ENCODE data around the gene PDGFA. TPM values are rescaled to one million over a fixed set of nuclear protein-coding genes. Genes with fewer than 3 reads are reported as not detected.

PDGFA gene
- 114 to 131 TPM (median 129 TPM) in 3 replicates for total RNA-seq (2021)
- percentile 87 among the genes with signal in this experiment for Bru-seq, nascent RNA
- long read RNA-seq, experiment 1, partial matches to known transcripts: 0 of 2 reads
- long read RNA-seq, experiment 1, other reads (novel, unspliced or antisense): 1 of 2 reads
- long read RNA-seq, experiment 2, transcript PDGFA-203 (6 exons, 2,305 nt): major isoform, 9 of 51 reads
- long read RNA-seq, experiment 2, partial matches to known transcripts: 4 of 51 reads
- long read RNA-seq, experiment 2, other reads (novel, unspliced or antisense): 38 of 51 reads
- long read RNA-seq, experiment 3, partial matches to known transcripts: 0 of 2 reads
- long read RNA-seq, experiment 3, other reads (novel, unspliced or antisense): 1 of 2 reads

GRCh38 chr7:519484-520390, at the start of gene PDGFA:
TSS of gene PDGFA (minus strand) at chr7:519846. CDS start at chr7:519001, 845 bp downstream.
- no peak within 1 kb of the TSS for H3K27ac Mint-ChIP-seq
- ChIA-PET POLR2A (no interaction called here), CTCF (interaction anchor here (0.5 to 0.8 kb wide), 3 partner anchors 33 to 556 kb away, joined by 3 read pairs; no protein-coding TSS in a partner anchor)
- H3K4me3 Mint-ChIP-seq: peak within 1 kb of the TSS; percentile 89
- TF ChIP-seq TEAD4 (CRISPR knock-in tag; IDR thresholded peaks at IDR 0.05): no peak
- no peak for TF ChIP-seq NFATC4 (CRISPR knock-in tag; IDR thresholded peaks at IDR 0.05)
- no peak for TF ChIP-seq FOXJ3 (CRISPR knock-in tag; IDR thresholded peaks at IDR 0.05; ENCODE audit: borderline replicate concordance)
- TF ChIP-seq SMAD3 (CRISPR knock-in tag; IDR thresholded peaks at IDR 0.05; ENCODE audit: borderline replicate concordance): no peak
- TF ChIP-seq HMGXB4 (CRISPR knock-in tag; IDR thresholded peaks at IDR 0.05): peak; percentile 59; the same call in 1 of the 2 replicates
- TF ChIP-seq ERG (CRISPR knock-in tag; IDR thresholded peaks at IDR 0.05): no peak
- no peak for TF ChIP-seq ZMAT4 (CRISPR knock-in tag; IDR thresholded peaks at IDR 0.05)
- TF ChIP-seq FOXP4 (CRISPR knock-in tag; IDR thresholded peaks at IDR 0.05): 0 out of 2 replicates have a peak, but pooled peaks have one; percentile 39
- TF ChIP-seq NR3C1 (CRISPR knock-in tag; conservative IDR thresholded peaks at IDR 0.05; ENCODE audit: low read depth): no peak
- TF ChIP-seq ARID4B (CRISPR knock-in tag; IDR thresholded peaks at IDR 0.05; ENCODE audit: borderline replicate concordance): peak; percentile 19; the same call in 1 of the 2 replicates
- TF ChIP-seq MLX (CRISPR knock-in tag; IDR thresholded peaks at IDR 0.05): no peak
- no peak for TF ChIP-seq PRDM15 (CRISPR knock-in tag; IDR thresholded peaks at IDR 0.05)
- ATAC-seq: peak; percentile 32
- peaks cover 20% of the 10 kb centered on the region for H3K4me1 Mint-ChIP-seq
- H3K36me3 Mint-ChIP-seq: no peaks in the 10 kb centered on the region; the same call in 1 of the 2 replicates
- H3K9me3 Mint-ChIP-seq: no peaks in the 10 kb centered on the region
- DNase-seq (ENCODE audit: low spot score): peak; percentile 78
- H3K27me3 Mint-ChIP-seq (ENCODE audit: low read depth): peaks cover 44% of the 10 kb centered on the region
